CD4-positive, alpha-beta T cell treated with Interleukin-15 for 1 hour (primary cell): ENCODE data around the gene HGFAC.

Source experiments
- DNase-seq: peaks from one replicate; pipeline ENCODE4 v3.0.0-alpha.2; 2020

The HGFAC gene

DNA sequence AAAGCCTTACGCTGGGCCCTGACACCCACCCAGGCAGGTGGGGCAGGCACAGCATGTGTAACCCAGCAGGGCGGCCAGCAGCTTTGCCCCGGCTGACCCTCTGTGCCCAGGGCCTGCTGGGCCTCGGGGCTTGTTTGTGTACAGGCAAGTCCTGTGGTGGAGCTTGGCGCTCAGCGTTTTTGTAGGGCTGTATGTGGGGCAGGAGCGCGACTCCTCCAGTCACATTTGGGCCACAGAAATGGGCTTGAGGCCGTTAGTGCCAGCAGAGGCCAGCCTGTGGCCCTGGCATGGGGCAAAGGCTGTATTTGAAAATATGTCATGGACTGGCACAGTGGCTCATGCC lies 14.7 kb upstream of the HGFAC start:
- no peak for DNase-seq

DNA sequence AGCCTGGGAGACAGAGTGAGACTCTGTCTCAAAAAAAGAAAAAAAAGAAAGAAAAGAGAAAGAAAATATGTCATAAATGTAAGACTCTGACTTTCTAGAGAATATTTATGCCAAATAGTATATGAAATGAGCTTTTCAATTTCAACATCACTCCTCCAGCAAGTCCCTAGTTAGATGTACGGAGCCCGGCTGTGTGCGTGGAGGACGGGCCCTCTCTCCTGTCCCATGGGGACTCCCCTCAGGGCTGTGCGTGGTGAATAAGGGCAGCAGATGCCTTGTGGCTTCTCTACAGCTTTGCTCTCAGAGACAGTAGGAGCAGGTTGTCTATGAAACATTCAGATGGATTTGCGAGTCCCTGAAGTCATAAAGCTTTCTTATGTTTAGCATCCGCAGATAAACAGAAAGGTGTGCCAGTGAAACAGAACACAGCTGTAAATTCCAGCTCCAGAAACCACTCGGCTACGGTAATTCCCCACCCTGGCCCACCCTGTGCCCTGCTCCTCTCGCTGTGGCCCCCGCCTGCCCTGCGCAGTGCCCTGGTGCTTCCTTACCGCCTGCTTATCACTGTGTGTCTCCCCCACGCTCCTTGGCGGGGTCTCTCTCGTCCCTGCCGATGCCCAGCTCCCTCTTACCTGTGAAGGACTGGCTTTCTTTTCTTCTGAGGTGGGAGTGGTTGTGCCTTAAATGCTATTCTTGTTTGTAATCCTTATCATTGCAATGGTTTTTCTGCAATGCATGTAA lies 13.9 kb upstream of the HGFAC start:
- DNase-seq: no peak

DNA sequence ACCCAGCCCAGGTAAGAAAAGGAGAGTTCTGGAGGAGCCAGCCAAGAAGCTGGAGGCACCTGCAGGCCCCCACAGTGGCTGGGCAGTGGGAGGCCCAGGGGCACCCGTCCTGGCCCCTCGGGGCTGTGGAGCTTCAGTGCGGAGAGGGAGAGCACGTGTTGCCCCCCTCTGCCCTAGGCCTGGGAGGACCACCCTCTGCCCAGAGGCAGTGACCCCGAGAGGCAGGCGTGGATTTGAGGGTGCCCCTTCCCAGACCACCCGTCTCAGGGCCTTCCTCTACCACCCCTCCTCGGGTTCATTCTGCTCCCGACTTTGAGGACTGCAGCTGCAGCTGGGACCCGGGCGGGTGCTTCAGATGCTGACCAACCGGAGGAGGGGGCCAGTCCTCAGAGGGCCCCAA lies 12.1 kb upstream of the HGFAC start:
- no peak for DNase-seq

DNA sequence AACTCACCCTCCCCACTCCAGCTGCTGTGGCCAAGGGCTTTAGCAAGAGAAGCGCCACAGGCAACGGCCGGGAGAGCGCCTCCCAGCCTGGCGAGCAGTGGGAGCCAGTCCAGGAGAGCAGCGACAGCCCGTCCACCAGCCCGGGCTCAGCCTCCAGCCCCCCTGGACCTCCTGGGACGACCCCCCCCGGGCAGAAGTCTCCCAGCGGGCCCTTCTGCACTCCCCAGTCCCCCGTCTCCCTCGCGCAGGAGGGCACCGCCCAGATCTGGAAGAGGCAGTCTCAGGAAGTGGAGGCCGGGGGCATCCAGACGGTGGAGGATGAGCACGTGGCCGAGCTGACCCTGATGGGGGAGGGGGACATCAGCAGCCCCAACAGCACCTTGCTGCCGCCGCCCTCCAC lies 11.2 kb upstream of the HGFAC start:
- no peak for DNase-seq

DNA sequence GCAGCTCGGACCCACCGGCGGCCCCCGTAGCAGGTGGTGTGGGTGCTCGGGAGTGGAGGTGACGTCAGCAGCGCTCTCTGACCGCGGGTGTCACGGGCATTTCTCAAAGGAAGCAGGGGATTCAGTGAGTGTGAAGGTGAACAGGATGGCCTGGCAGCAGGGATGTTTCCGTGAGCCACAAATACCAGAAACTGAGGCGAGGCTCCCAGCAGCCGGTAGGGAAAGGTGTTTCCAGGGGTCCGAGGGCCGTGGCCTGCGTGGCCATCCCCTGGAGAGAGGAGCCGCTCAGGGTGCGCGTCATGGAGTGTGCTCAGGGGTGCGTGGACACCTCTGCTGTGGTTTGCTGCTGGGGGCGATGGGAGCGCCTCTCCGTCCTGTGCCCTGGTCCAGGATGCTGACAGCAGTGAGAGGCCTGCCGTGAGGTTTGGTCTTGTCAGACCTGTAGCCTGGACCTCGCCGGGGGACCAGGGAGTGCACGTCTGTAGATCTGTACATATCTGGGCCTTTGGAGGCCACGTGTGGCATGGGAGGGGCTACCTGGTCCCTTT lies 10.2 kb upstream of the HGFAC start:
- no peak for DNase-seq

DNA sequence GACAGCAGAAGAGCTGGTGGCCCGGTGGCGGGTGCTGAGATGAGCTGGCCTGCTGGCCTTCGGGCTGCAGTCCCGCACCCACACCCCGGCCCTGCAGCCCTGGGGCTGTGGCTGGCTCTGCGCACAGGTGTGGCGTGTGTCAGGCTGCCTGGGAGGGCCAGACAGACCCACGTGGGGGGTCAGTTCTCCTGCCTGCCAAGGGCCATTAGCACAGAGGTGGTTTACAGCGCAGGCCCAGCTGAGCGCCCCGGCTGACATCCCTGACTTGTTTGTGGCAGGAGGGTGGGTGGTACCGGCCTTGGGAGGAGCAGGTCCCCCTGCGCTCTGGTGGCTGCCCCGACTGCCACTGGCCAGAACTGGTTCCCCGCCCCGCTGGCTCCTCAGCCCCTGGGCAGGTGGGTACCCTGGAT lies 9.4 kb upstream of the HGFAC start:
- DNase-seq: no peak

DNA sequence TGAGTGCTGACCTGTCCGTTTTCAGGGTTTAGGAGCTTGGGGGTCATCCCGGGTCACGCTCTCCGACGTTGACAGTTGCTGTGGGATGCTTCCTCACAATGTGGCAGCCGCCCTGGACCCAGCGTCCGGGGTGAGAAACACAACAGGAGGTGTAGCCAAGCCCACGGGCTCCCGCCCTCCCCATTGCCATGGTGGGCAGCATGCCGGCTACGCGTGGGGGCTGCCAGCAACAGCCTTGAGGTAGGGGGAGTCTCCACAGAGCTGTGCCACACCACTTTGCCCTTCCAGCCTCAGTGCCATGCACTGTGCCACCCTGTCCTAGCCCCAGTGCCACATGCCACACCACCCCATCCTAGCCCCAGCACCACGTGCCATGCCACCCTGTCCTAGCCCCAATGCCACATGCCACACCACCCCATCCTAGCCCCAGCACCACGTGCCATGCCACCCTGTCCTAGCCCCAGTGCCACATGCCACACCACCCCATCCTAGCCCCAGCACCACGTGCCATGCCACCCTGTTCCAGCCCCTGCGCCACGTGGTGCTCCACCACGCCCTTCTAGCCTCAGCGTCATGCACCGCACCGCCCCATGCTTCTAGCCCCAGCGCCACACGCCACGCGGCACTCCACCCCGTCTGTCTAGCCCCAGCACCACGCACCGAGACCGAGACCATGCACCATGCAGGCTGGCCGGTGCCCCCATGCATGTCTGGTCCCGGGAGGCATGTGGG lies 8.5 kb upstream of the HGFAC start:
- DNase-seq: no peak

DNA sequence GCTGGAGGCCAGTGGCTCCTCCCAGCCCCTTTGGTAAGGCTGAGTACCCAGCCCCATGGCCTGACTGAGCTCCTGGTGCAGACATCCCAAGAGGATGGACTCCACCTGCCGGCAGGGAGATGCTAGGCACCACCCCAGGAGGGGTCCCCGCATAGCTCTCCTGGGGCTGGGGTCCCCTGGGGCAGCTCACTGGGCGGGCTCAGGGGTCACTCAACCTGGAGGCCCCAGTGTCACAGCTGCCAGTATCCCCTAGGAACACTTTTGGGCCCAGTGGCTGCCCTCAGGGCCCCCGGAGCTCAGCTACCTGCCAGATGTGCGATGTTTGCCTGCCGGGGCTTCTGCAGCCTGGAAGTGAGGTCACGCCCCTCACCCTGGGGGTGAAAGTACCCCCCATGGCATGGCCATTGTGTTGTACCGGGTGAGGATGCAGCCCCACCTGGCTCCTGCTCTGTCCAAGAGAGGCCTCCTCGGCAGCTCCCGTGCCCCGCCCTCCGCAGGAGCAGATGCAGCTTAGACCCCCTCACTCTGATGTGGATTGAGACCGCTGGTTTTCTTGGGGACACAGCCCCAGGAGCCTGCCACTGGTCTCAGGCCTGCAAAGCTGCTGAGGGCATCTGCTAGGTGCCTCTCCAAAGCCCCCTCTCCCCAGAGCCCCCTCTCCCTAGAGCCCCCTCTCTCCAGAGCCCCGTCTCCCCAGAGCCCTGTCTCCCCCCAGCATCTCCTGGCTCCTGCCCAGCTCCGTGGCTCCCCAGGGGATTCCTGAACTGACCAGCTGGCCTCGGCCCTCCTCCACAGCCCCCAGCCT lies 6.7 kb upstream of the HGFAC start:
- no peak for DNase-seq

DNA sequence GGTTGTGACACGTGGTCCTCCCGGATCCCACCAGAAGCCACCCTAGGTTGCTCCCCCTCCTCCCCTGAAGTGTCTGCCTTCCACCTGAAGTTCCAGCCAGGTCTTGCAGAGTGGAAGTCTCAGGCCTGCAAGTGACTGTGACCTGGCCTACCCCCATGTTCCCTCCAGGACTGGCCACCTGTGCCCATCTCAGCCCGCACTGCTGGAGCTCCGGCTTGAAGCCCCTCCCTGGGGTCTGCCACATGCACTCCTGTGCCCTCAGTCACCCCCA lies 6.1 kb upstream of the HGFAC start:
- no peak for DNase-seq

DNA sequence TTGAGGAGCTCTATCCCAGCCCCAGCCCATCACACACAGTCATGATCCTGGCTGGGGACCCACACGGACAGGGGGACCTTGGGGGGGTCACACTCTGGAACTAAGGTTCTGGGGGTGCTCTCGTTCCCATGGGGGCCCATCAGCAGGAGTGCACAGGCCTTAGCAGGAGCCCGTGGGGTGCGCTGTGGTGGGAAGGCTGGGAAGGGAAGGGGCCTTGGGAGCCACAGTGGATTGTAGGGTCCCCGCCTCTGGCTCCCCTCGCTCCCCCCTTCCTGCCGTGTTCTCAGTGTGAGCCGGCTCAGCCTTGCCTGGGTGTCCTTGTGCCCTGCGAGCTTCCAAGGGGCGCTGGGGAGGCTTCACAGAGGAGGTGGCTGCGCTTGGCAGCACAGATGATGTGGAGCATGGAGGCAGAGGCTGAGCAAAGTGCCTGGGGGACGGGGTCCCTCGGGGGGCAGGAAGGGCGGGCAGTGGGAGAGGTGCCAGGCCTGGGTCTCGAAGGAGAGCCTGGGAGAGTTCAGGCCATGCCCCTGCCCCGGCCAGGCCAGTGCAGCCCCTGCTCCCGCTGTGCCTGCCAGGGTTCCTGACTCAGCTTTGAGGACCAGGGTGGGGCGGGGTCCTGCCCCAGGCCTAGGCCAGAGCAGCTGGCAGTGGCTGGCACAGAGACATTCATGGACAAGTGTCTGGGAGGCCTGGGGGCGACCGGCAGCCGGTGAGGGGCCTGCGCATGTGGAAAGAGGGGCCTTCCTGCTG lies 5.5 kb upstream of the HGFAC start:
- DNase-seq: no peak

DNA sequence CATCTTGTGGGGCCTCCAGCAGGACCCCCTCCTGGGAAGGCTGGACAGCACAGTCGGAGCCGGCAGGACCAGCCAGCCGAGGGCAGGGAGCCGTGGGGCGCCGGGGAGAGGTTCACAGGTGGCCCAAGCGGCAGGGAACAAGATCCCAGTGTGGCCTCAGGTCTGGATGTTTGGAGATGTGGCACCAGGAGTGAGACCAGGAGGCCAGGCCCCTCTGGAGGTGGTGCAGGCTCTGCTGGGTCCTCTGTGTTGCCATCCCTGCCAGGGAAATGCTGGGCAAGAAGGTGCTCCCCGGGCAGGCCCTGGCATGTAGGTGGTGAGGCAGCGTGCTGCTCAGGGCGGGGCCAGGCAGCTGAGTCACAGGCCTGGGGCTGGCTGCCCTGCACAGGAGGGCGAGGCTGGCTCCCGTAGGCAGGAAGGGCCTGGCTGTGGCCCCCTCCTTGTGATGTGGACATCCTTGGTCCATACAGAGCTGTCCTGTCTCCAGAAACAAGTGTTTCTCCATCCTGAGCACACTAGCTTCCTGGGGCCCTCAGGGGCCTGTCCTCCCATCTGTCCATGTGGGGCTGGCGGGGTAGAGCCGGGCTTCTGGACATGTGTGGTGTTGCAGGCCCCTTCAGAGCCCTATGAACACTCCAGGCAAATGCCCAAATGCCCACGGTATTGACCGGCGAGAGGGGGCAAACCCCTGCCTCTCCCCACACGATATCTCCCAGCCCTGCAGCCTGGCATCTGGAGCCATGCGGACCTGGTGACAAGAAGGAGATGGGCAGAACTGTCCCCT lies 4.8 kb upstream of the HGFAC start:
- DNase-seq: peak; percentile 24

DNA sequence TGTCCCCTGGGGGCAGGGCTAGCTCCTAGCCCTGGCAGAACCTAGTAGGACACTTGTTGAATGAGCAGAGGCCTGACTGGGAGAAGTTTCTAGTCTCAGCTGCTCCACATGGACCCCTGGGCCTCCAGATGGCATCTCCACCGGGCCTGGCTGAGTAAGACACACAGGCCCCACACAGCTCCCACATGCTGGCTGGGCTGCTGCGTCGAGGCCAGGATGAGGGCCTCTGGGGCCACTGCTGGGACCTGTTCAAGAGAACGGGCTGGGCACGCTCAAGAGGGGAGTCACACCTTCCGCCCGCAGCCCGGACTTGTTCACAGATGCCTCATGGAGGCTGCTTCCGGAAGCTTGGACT lies 4.2 kb upstream of the HGFAC start:
- DNase-seq: no peak

DNA sequence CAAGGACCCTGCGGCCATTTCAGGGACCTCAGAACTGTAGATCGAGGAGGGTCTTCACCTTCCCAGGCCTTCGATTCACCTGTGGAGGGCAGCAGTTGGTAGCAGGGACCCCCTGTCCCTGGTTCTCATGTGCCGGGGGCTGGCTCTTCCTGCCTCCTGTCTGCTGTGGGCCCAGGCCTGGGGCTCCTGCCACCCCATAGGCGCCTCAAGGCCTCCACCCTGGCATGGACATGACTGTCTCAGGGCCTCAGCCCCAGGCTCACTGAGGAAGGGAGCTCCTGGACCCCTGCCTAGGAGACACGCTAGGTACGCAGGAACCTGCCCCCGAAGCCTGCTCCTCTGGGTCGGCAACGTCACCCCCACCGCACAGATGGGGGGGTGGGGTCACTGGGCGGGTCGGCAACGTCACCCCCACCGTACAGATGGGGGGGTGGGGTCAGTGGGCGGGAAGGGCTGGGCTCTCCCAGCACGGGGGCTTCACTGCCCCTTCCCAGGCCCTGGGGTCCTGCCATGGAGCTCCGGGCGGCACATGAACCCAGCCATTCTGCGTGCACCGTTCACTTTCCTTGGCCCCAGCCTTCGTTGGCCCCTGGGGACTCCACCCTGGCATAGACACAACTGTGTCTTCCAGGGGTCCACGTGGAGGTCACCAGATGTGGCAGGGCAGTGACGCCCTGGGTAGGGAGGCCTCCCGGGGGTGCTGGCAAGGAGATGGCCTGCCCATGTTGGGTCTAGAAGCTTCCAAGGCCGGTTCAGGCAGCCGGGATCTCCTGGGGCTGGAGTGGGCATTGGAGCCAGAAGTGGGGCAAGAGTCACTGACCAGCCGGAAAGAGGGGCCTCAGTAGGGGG lies 3.5 kb upstream of the HGFAC start:
- DNase-seq: no peak

DNA sequence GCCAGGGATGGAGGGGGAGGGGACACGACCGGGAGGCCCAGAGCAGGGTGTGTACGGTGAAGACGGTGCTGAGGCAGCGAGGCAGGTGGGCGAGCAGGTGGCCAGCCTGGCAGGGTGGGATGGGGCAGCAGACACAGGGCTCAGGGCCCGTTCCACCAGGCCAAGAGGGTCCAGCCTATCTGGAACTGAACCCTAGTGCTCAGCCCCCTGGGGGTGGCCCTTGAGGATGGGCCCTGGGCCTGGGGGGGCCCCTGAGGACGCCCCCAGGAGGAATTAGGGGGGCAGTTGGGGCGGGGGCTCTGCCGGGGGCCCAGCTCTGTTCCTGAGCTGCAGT lies 3.0 kb upstream of the HGFAC start:
- DNase-seq: no peak

DNA sequence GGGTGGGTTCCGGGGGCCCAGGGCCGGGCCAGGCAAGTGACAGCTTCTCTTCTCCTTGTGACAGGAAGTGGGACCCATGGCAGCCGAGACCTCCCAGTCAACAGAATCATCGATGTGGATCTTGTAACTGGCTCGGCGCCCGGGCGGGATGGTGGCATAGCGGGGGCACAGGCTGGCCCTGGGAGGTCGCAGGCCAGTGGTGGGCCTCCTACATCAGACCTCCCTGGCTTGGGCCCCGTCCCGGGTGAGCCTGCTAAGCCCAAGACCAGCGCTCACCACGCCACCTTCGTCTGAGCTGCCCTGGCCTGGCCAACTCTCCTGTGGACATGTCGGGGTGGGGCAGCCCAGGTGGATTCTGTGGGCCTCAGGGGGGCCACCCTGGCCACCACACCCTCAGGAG lies 2.4 kb upstream of the HGFAC start:
- DNase-seq: no peak

DNA sequence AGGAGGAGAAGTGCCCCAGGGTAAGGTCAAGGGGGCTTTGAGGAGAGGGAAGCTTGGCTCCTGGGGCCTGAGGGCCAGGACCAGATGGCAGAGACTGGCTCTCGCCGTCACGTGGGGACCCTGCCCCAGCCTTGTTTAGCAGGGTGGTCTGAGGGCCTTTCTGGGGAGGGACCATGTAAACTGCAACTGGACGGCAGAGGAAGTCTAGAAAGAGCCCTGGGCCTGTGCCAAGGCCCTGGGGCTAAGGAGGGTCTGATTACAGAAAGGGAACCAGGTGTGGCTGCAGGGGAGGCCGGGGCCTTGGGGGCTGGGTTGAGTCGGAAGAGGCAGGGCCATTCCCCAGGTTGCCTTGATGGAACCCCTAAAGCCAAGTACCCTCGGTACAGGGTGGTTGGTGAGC lies 1.8 kb upstream of the HGFAC start:
- no peak for DNase-seq

DNA sequence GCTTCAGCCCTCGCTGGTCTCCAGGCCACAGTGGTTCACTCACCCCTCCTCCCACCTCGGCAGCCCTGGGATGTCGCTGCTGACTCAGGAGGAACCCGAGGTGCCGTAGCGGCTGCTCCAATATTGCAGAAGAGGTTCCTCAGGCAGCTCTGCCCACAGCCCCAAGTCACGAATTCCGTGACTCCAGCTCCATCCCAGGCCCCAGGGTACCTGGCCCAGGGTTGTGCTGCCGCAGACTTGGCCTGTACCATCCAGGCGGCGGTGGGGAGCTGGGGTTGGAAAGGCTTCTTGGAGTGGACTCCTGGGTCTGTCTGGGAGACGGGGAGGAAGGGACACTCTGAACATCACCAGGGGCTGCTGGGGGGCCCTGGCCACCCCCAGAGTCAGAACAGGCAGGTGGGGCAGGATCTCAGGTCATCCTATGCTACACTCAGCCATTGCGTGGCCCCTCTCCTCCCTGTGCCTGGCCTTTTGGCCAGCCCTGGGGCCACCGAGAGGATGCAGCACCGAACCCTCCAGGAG lies 728 bp upstream of the HGFAC start:
- no peak for DNase-seq

DNA sequence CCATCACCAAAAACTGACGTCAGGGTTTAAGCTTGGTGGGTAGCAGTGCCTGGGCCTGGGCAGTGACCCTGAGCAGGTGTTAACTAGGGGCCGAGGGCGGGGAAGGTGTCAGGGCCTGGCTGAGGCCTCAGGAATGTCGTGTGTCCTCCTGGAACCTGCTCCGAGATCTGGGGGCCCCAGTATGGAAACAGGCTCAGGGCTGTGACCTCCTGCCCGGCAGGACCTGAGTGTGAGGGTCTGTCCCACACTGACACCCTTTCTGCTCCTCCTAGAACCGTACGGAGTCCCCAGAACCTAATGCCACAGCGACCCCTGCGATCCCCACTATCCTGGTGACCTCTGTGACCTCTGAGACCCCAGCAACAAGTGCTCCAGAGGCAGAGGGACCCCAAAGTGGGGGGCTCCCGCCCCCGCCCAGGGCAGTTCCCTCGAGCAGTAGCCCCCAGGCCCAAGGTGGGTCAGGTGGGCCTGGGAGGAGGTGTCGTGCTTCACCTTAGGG lies 741 bp downstream of the HGFAC start:
- no peak for DNase-seq

DNA sequence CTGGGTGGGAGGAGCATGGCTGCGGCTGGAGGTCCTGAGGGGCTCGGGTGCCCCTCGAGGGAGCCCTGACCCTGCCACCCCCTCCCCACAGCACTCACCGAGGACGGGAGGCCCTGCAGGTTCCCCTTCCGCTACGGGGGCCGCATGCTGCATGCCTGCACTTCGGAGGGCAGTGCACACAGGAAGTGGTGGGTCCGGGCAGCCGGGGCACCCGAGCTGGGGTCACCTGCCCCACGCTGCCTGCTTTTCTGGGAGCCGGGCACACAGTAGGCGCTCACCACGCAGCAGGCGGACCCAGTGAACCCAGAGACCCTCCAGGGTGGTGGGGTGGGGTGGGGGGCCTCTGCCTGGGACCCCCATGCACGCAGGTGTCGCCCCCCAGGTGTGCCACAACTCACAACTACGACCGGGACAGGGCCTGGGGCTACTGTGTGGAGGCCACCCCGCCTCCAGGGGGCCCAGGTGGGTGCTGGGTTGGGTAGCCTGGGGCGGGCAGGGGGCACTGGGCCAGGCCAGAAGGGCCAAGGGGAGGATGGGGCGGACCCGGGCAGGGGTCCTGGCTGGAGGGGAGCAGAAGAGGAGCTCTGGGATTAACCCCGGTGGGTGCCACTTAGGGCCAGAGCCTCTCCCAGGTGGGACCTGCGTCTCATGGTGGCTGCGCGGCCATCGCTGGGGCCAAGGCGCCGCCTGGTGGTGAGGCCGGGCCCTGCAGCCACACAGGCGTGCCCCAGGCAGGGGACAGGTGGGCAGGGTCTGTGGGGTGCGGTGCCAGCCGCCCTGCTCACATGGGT lies 1.4 kb downstream of the HGFAC start:
- DNase-seq: peak; percentile 41

DNA sequence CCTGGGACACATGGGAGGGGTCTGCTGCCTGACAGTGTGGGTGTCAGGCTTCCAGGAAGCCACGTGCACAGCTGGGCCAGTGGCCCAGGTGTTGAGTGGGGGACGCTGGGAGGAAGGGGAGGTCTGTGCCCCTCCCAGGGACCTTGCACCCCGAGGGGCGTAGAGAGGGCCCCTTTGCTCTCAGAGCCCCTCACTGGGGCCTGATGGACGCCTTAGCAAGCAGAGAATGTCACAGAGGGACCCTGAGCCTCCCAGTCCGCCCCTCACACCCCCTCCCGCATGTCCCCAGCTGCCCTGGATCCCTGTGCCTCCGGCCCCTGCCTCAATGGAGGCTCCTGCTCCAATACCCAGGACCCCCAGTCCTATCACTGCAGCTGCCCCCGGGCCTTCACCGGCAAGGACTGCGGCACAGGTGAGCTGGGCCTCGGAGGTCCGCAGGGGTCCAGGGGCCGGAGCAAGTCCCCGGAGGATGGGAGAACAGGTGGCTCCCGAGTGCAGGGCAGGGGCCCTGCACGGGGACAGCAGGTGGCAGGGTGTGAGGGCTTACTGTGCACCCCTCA lies 2.1 kb downstream of the HGFAC start:
- DNase-seq: no peak
